ENCODE results near the gene SLCO1B1. TPM values are rescaled to one million over a fixed set of nuclear protein-coding genes. Genes with fewer than 3 reads are reported as not detected.

Gene SLCO1B1
- total RNA-seq, 1 experiment from 2014 or later = not detected

DNA sequence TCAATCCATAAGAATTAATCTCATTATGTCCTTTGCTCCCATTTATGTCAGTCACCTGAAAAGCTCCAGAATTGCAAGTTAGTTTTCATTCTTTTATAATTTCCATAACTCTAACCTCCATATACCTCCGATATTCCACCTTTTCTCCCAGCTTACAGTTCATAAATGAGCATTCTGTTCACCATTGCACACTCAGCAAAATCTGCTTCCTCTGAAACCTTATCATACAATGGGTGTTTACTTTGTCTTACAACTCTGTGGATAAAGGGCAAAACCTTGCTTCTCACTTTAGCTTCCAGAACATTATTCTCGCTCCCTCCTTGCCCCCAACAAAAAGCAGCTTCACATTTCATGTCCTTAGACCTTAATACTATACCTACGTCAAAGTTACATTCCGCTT lies 19.3 kb upstream of the SLCO1B1 start:
- in situ Hi-C loops (cut with HindIII; ENCODE audit: low pct_unique_long_range_greater_than_20kb, low sequenced_read_pairs) = no loop called here
- no peaks in the 10 kb centered on the region for H3K9me3 ChIP-seq (ENCODE audit: control insufficient read depth, insufficient read depth, low read depth, low read length)
- H3K27me3 ChIP-seq (ENCODE audit: control insufficient read depth, insufficient read depth, low read length) = no peaks in the 10 kb centered on the region
- ATAC-seq (no peak), DNase-seq (ENCODE audit: low read depth, low spot score) (no peak)
- intact Hi-C loops (cut with micrococcal nuclease; ENCODE audit: unreplicated experiment) = no loop called here
- BruUV-seq (replicated peaks) = no TSS peak
- no peaks in the 10 kb centered on the region for H3K4me1 ChIP-seq (ENCODE audit: control insufficient read depth, insufficient read depth, low read length)
- no peaks in the 10 kb centered on the region for H3K36me3 ChIP-seq (ENCODE audit: control insufficient read depth, insufficient read depth, low read length)
- CTCF ChIA-PET = no interaction called here
- H3K4me3 ChIP-seq (ENCODE audit: low read depth in 2 of 2, low read length in 2 of 2) = no peak overlapping the region
- TF ChIP-seq SIN3A (IDR thresholded peaks at IDR 0.05; ENCODE audit: borderline replicate concordance, insufficient read depth, low read depth, low read length) (no peak), POLR2AphosphoS5 (IDR thresholded peaks at IDR 0.05; ENCODE audit: low read depth, low read length) (no peak), TCF7L2 (IDR thresholded peaks at IDR 0.05; ENCODE audit: low read depth, low read length) (no peak)
- TF ChIP-seq, protein P1, sequence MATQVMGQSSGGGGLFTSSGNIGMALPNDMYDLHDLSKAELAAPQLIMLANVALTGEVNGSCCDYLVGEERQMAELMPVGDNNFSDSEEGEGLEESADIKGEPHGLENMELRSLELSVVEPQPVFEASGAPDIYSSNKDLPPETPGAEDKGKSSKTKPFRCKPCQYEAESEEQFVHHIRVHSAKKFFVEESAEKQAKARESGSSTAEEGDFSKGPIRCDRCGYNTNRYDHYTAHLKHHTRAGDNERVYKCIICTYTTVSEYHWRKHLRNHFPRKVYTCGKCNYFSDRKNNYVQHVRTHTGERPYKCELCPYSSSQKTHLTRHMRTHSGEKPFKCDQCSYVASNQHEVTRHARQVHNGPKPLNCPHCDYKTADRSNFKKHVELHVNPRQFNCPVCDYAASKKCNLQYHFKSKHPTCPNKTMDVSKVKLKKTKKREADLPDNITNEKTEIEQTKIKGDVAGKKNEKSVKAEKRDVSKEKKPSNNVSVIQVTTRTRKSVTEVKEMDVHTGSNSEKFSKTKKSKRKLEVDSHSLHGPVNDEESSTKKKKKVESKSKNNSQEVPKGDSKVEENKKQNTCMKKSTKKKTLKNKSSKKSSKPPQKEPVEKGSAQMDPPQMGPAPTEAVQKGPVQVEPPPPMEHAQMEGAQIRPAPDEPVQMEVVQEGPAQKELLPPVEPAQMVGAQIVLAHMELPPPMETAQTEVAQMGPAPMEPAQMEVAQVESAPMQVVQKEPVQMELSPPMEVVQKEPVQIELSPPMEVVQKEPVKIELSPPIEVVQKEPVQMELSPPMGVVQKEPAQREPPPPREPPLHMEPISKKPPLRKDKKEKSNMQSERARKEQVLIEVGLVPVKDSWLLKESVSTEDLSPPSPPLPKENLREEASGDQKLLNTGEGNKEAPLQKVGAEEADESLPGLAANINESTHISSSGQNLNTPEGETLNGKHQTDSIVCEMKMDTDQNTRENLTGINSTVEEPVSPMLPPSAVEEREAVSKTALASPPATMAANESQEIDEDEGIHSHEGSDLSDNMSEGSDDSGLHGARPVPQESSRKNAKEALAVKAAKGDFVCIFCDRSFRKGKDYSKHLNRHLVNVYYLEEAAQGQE (IDR thresholded peaks at IDR 0.05; ENCODE audit: insufficient read depth in 1 of 2, low read depth in 2 of 2, low read length in 1 of 2) = no peak
- TF ChIP-seq, protein P2, sequence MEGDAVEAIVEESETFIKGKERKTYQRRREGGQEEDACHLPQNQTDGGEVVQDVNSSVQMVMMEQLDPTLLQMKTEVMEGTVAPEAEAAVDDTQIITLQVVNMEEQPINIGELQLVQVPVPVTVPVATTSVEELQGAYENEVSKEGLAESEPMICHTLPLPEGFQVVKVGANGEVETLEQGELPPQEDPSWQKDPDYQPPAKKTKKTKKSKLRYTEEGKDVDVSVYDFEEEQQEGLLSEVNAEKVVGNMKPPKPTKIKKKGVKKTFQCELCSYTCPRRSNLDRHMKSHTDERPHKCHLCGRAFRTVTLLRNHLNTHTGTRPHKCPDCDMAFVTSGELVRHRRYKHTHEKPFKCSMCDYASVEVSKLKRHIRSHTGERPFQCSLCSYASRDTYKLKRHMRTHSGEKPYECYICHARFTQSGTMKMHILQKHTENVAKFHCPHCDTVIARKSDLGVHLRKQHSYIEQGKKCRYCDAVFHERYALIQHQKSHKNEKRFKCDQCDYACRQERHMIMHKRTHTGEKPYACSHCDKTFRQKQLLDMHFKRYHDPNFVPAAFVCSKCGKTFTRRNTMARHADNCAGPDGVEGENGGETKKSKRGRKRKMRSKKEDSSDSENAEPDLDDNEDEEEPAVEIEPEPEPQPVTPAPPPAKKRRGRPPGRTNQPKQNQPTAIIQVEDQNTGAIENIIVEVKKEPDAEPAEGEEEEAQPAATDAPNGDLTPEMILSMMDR (IDR thresholded peaks at IDR 0.05) = no peak
- H3K27ac ChIP-seq (ENCODE audit: low read length) = no peak overlapping the region
- POLR2A ChIA-PET = no interaction called here

DNA sequence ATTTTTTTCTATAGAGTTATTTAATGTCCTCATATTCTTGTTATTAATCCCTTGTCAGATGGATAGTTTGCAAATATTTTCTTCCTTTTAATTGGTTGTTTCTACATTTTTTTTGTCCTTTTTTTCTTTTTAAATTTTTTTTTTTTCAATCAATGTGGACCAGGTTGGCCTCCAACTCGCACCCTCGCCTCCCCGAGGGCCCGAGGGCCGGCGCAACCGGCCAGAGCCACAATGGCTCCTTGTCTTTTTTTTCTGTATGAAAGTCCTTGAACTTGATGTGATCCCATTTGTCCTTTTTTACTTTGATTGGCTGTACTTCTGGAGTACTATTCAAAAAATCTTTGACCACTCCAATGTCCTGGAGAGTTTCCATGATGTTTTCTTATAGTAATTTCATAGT lies 17.7 kb upstream of the SLCO1B1 start:
- BruUV-seq (replicated peaks) = no TSS peak
- H3K27ac ChIP-seq (ENCODE audit: low read length) = no peak overlapping the region
- CTCF ChIA-PET = no interaction called here
- ATAC-seq (no peak), DNase-seq (ENCODE audit: low read depth, low spot score) (no peak)
- no peaks in the 10 kb centered on the region for H3K4me1 ChIP-seq (ENCODE audit: control insufficient read depth, insufficient read depth, low read length)
- H3K36me3 ChIP-seq (ENCODE audit: control insufficient read depth, insufficient read depth, low read length) = no peaks in the 10 kb centered on the region
- intact Hi-C loops (cut with micrococcal nuclease; ENCODE audit: unreplicated experiment) (no loop called here), in situ Hi-C loops (cut with HindIII; ENCODE audit: low pct_unique_long_range_greater_than_20kb, low sequenced_read_pairs) (no loop called here)
- H3K4me3 ChIP-seq (ENCODE audit: low read depth in 2 of 2, low read length in 2 of 2) = no peak overlapping the region
- POLR2A ChIA-PET = no interaction called here
- no peaks in the 10 kb centered on the region for H3K27me3 ChIP-seq (ENCODE audit: control insufficient read depth, insufficient read depth, low read length)
- TF ChIP-seq SIN3A (IDR thresholded peaks at IDR 0.05; ENCODE audit: borderline replicate concordance, insufficient read depth, low read depth, low read length) (no peak), TCF7L2 (IDR thresholded peaks at IDR 0.05; ENCODE audit: low read depth, low read length) (no peak)
- TF ChIP-seq, protein P1 (IDR thresholded peaks at IDR 0.05; ENCODE audit: insufficient read depth in 1 of 2, low read depth in 2 of 2, low read length in 1 of 2) = no peak
- H3K9me3 ChIP-seq (ENCODE audit: control insufficient read depth, insufficient read depth, low read depth, low read length) = no peaks in the 10 kb centered on the region
